Pancreas (tissue), 10 donors: ENCODE measurements around the gene RUFY1. TPM values are rescaled to one million over a fixed set of nuclear protein-coding genes. Genes with fewer than 3 reads are reported as not detected.

Source experiments
- ATAC-seq, 4 donors: fragments of 200-7000 bp; cut with Tn5 transposase; one replicate each; pipeline versions ENCODE4 v1.8.0 to v1.9.1; 2020; ENCODE audit warnings: mild to moderate bottlenecking in 4 of 4, moderate library complexity in 4 of 4
- DNase-seq, 6 donors: peaks; one replicate each; pipeline ENCODE4 v3.0.0-alpha.2; 2020
- FAIRE-seq: peaks from 2 replicates; lab custom pipeline; 2012; peaks lifted over from hg19 to GRCh38; lab: Jason Lieb, UNC
- H3K27ac ChIP-seq, 4 donors: fragments of 200-600 bp; sonication (generic); 1 replicate in 3 of 4; 2 replicates in 1 of 4; pipeline versions ENCODE4 v1.5.0 to v1.8.0; 2020
- H3K27me3 ChIP-seq, 4 donors: fragments of 200-600 bp; one replicate each; pipeline ENCODE4 v1.8.0; 2021
- H3K36me3 ChIP-seq, 3 donors: fragments of 200-600 bp; sonication (generic) in 1 of 3; one replicate each; pipeline versions ENCODE4 v1.5.0 to v1.8.0; 2020 to 2021
- H3K4me1 ChIP-seq, 3 donors: fragments of 200-600 bp; one replicate each; pipeline ENCODE4 v1.8.0; 2021
- H3K4me3 ChIP-seq, 4 donors: fragments of 200-600 bp; sonication (generic) in 2 of 4; one replicate each; pipeline versions ENCODE4 v1.5.0 to v1.8.0; 2020 to 2021
- H3K9me3 ChIP-seq, 4 donors: fragments of 200-600 bp; one replicate each; pipeline ENCODE4 v1.8.0; 2021
- WGBS, 2 donors: extraction: QIAGEN DNeasy Blood & Tissue Kit; methylation state at CpG; one replicate each; pipeline ENCODE4 v1.1.7; 2013; 5-methylcytosine and 5-hydroxymethylcytosine counted together
- intact Hi-C, 3 donors: fragments of 100-400 bp; cut with DNase I; formaldehyde crosslinking; loops; one replicate each; pipeline versions ENCODE4 v1.11.1 to v1.14.2; 2022
- polyA plus RNA-seq, 2 donors: library from polyadenylated mRNA; stranded (reverse); fragments of 200-250 nt; gene quantifications; one replicate each; pipeline ENCODE4 v1.2.3, GENCODE V29; 2013
- total RNA-seq, 6 donors: library from RNA; stranded (reverse); fragmentation: NEBNext Ultra II Directional in 4 of 6; extraction: Animal tissue kit (Norgen Biotek cat#: 25700) in 4 of 6; gene quantifications; one replicate each; pipeline versions ENCODE4 v1.2.1 to v1.2.4, GENCODE V29; 2021 to 2023
- TF ChIP-seq, protein P1 (sequence below), 4 donors: fragments of 200-600 bp; sonication (generic) in 3 of 4; IDR thresholded peaks; one replicate each; pipeline versions ENCODE4 v1.5.0 to v1.8.0; 2021; ENCODE audit warnings: antibody characterized with exemption in 4 of 4
- donor health status: healthy with polysubstance abuse.
- donor health status: DM: no; HTN: no; CAD: no; lungs with moderate emphysema.
- donor health status: DM: no; HTN: no; CAD: no.
- donor health status: control.
- donor health status: control.
- donor health status: Bipolar disorder and iron deficiency.
- donor health status: DM: yes; HTN: yes; CAD: no.
- donor health status: DM: no; HTN: no; CAD: no.
- donor health status: DM: no; HTN: no; CAD: no.
- donor health status: DM: yes; HTN: yes; CAD: no.

The RUFY1 gene
- total and polyA plus RNA-seq, 8 donors = 16.4 to 35.8 (median 17.9) TPM

- Histone ChIP-seq H3K27ac (no peak overlapping the region), H3K36me3 (peaks cover 10 to 71% (median 30%) of the 10 kb centered on the region in 3 donors), H3K4me3 (peak overlapping the region in 3 of 4 donors; percentile 64 to 100 (median 88)), H3K27me3 (no peaks in the 10 kb centered on the region), H3K9me3 (no peaks in the 10 kb centered on the region), H3K4me1 (peaks cover 28 to 53% (median 38%) of the 10 kb centered on the region in 3 donors)
- DNase-seq = peak in 2 of 6 donors; percentile 2 to 6
- ATAC-seq = no peak
- no peak for FAIRE-seq
- TF ChIP-seq, protein P1, sequence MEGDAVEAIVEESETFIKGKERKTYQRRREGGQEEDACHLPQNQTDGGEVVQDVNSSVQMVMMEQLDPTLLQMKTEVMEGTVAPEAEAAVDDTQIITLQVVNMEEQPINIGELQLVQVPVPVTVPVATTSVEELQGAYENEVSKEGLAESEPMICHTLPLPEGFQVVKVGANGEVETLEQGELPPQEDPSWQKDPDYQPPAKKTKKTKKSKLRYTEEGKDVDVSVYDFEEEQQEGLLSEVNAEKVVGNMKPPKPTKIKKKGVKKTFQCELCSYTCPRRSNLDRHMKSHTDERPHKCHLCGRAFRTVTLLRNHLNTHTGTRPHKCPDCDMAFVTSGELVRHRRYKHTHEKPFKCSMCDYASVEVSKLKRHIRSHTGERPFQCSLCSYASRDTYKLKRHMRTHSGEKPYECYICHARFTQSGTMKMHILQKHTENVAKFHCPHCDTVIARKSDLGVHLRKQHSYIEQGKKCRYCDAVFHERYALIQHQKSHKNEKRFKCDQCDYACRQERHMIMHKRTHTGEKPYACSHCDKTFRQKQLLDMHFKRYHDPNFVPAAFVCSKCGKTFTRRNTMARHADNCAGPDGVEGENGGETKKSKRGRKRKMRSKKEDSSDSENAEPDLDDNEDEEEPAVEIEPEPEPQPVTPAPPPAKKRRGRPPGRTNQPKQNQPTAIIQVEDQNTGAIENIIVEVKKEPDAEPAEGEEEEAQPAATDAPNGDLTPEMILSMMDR (IDR thresholded peaks at IDR 0.05) = no peak
- WGBS, 2 donors = 5 to 10% methylated on average over 6 of the region's 6 CpGs
- intact Hi-C loops = loop anchor here in 1 of 3 donors (10.0 kb wide), 1 partner anchor 106 kb away; no protein-coding TSS in a partner anchor
These were observed 68.7 kb downstream of the RUFY1 start for GRCh38 chr5:179618923-179619554.

DNA sequence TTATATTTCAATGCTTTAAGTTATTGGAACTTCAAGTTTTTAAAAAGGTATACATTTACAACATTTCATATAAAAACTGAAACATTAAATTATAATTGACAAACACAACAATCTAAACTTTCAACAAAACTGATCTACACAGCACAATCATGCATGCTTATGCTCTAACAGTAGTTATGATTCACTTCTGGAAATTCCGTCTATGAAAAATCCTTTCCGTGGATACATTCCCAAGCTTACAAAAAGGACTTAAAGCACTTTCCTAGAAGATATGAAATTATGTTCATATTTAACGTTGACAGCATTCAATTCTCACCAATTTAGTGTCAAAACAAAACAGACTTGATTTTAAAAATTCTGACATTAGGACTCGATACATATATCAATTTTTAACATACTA is 69.4 kb downstream of the RUFY1 start:
- no peak overlapping the region for H3K27ac ChIP-seq
- no peak for FAIRE-seq
- no peaks in the 10 kb centered on the region for H3K27me3 ChIP-seq
- DNase-seq = no peak
- no peak for ATAC-seq
- TF ChIP-seq, protein P1 (IDR thresholded peaks at IDR 0.05) = no peak
- 1% methylated on average over 4 of the region's 4 CpGs for whole genome bisulfite sequencing, 2 donors
- H3K36me3 ChIP-seq = peaks cover 10 to 64% (median 25%) of the 10 kb centered on the region in 3 donors
- peak overlapping the region; percentile 3 to 100 (median 76) for H3K4me3 ChIP-seq
- H3K9me3 ChIP-seq = no peaks in the 10 kb centered on the region
- intact Hi-C loops = loop anchor here in 1 of 3 donors (10.0 kb wide), 1 partner anchor 105 kb away; no protein-coding TSS in a partner anchor
- peaks cover 35 to 60% (median 43%) of the 10 kb centered on the region in 3 donors for H3K4me1 ChIP-seq

DNA sequence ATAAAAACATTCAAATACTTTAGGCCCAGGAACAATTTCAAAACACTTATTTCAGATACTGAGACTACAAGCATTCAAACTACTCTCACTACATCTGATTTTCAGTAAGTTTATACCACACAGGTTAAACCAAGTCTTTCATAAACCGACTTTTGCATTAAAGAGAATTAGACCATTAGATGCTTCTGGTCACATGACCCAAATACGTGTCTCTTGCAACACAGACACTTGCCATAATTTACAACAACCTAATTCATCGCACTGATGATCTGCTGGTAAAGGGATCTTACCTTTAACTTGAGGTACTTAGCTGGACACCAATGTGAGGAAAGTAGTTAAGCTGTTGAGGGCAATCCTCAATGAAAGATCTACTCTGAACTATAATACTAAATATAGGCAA is 69.9 kb downstream of the RUFY1 start:
- H3K27ac ChIP-seq = no peak overlapping the region
- H3K27me3 ChIP-seq = no peaks in the 10 kb centered on the region
- intact Hi-C loops = no loop called here
- TF ChIP-seq, protein P1 (IDR thresholded peaks at IDR 0.05) = no peak
- H3K36me3 ChIP-seq = peaks cover 10 to 59% (median 20%) of the 10 kb centered on the region in 3 donors
- WGBS, 2 donors = 1 to 2% methylated on average over 3 of the region's 3 CpGs
- FAIRE-seq = no peak
- peaks cover 35 to 62% (median 42%) of the 10 kb centered on the region in 3 donors for H3K4me1 ChIP-seq
- peak overlapping the region; percentile 3 to 100 (median 76) for H3K4me3 ChIP-seq
- H3K9me3 ChIP-seq = no peaks in the 10 kb centered on the region
- ATAC-seq = no peak
- DNase-seq = no peak

DNA sequence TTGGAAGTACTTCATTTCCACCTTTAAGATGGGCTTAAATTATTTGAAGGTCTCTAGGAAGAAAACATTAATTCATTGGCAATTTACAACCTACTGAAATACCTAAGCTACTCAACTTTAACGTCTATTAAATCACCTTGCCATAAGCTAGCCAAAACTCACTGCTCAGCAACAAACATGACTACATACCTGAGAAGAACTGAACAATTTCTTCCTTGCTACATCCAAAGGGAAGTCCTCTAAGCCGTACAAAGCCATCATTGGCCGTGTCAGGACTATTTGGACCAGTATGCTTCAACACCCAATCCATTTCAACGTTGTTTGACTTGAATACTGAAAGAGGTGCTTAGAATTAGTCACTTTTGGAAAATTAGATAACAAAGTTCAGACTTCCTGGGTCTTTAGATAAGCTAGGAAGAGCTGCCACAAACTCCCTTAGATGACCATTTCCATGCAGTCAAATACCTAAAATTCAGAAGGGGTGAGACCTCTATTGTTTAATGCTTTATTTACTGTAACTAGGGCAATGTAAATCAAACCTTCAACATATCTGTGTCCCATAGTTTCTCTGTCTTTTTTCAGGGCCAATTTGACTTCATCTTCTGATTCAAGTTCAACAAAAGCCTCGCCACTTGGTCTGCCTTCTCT is 70.5 kb downstream of the RUFY1 start:
- 3 to 6% methylated on average over 5 of the region's 5 CpGs for WGBS, 2 donors
- Histone ChIP-seq H3K9me3 (no peaks in the 10 kb centered on the region), H3K4me1 (peaks cover 32 to 56% (median 42%) of the 10 kb centered on the region in 3 donors), H3K36me3 (peaks cover 10 to 54% (median 16%) of the 10 kb centered on the region in 3 donors), H3K4me3 (peak overlapping the region in 3 of 4 donors; percentile 64 to 100 (median 88)), H3K27me3 (no peaks in the 10 kb centered on the region), H3K27ac (peak overlapping the region in 1 of 4 donors; percentile 89)
- intact Hi-C loops = no loop called here
- DNase-seq = no peak
- FAIRE-seq = no peak
- no peak for ATAC-seq
- TF ChIP-seq, protein P1 (IDR thresholded peaks at IDR 0.05) = no peak
